GM12878 (cell line): ENCODE results near the gene TAOK2. TPM values are rescaled to one million over a fixed set of nuclear protein-coding genes. Genes with fewer than 3 reads are reported as not detected.

Source experiments
- ATAC-seq: fragments of 200-7000 bp; cut with Tn5 transposase; 3 replicates; pipeline ENCODE4 v1.9.1; 2020; ENCODE audit warnings: mild to moderate bottlenecking, moderate library complexity
- BruUV-seq: library from RNA; stranded (reverse); fragments of 400-500 nt; replicated peaks from 2 replicates; lab custom pipeline; 2021; lab: Mats Ljungman, UMichigan
- CTCF ChIA-PET: fragments of 300-600 bp; sonication (Branson Sonifier 250); formaldehyde crosslinking; extraction: SDS; loops from one replicate; lab custom pipeline; 2021; ENCODE audit warnings: inconsistent platforms; lab: Yijun Ruan, JAX
- POLR2A ChIA-PET: fragments of 350-600 bp; formaldehyde crosslinking; extraction: SDS; loops from one replicate; lab custom pipeline; 2021; ENCODE audit warnings: inconsistent platforms; lab: Charles Lee
- RAD21 ChIA-PET: fragments of 300-600 bp; sonication (Branson Sonifier 250); formaldehyde crosslinking; loops from one replicate; lab custom pipeline; 2023; ENCODE audit warnings: antibody characterized with exemption; ENCODE audit not compliant: unreplicated experiment; lab: Charles Lee
- SMC1A ChIA-PET: fragments of 300-600 bp; sonication (Branson Sonifier 250); formaldehyde crosslinking; loops from one replicate; lab custom pipeline; 2023; ENCODE audit not compliant: unreplicated experiment, uncharacterized antibody; lab: Charles Lee
- DNase-seq: peaks from one replicate; pipeline ENCODE4 v3.0.0-alpha.2; 2011; ENCODE audit warnings: low read depth, low spot score
- FAIRE-seq: peaks from 3 replicates; lab custom pipeline; 2011; peaks lifted over from hg19 to GRCh38; lab: Jason Lieb, UNC
- H2AFZ ChIP-seq: 2 replicates; pipeline ENCODE4 v1.6.0; 2011; ENCODE audit warnings: low read depth, low read length, control low read depth; ENCODE audit not compliant: control insufficient read depth
- H3K27ac ChIP-seq: 2 replicates; pipeline ENCODE4 v1.5.1; 2011; ENCODE audit warnings: control low read depth; ENCODE audit not compliant: control insufficient read depth, insufficient read depth
- H3K27me3 ChIP-seq, 2 experiments: replicated peaks in 1 of 2; 2 replicates each; pipeline versions ENCODE4 v1.6.0 to v1.6.1; 2011; ENCODE audit warnings: low read length in 1 of 2; ENCODE audit not compliant: control insufficient read depth in 2 of 2, insufficient read depth in 2 of 2
- H3K36me3 ChIP-seq, 2 experiments: 2 replicates each; pipeline ENCODE4 v1.5.1; 2011; ENCODE audit warnings: low read length in 1 of 2; ENCODE audit not compliant: control insufficient read depth in 2 of 2, insufficient read depth in 2 of 2
- H3K4me1 ChIP-seq: 2 replicates; pipeline ENCODE4 v1.6.1; 2011; ENCODE audit warnings: mild to moderate bottlenecking, low read length, moderate library complexity, mixed read lengths; ENCODE audit not compliant: control insufficient read depth, insufficient read depth
- H3K4me2 ChIP-seq: 2 replicates; pipeline ENCODE4 v1.6.0; 2011; ENCODE audit warnings: control low read depth; ENCODE audit not compliant: control insufficient read depth, insufficient read depth
- H3K4me3 ChIP-seq: fragments of 200-600 bp; sonication (generic); 2 replicates; pipeline ENCODE4 v1.5.1; 2016
- H3K79me2 ChIP-seq: 2 replicates; pipeline ENCODE4 v1.6.0; 2011; ENCODE audit warnings: low read length; ENCODE audit not compliant: control insufficient read depth, insufficient read depth
- H3K9ac ChIP-seq: 2 replicates; pipeline ENCODE4 v1.8.0; 2011; ENCODE audit warnings: low read length, control low read depth, mixed read lengths; ENCODE audit not compliant: control insufficient read depth, insufficient read depth
- H3K9me3 ChIP-seq: replicated peaks from 3 replicates; pipeline ENCODE4 v1.5.1; 2011; ENCODE audit warnings: mild to moderate bottlenecking, low read length; ENCODE audit not compliant: control insufficient read depth, insufficient read depth
- H4K20me1 ChIP-seq: 2 replicates; pipeline ENCODE4 v1.6.0; 2011; ENCODE audit not compliant: control insufficient read depth, insufficient read depth
- ATF3 ChIP-seq: IDR thresholded peaks from 2 replicates; pipeline ENCODE4 v1.6.1; 2011; ENCODE audit warnings: low read depth, mild to moderate bottlenecking, low read length, moderate library complexity, borderline replicate concordance; ENCODE audit errors: extremely low read depth
- NBN ChIP-seq: fragments of 450-650 bp; IDR thresholded peaks from 2 replicates; pipeline ENCODE4 v1.6.1; 2016
- RFX5 ChIP-seq: IDR thresholded peaks from 2 replicates; pipeline ENCODE4 v1.6.1; 2011; ENCODE audit warnings: low read depth, low read length, improper control_type of control experiment
- SPI1 ChIP-seq: IDR thresholded peaks from 2 replicates; pipeline ENCODE4 v1.6.1; 2011; ENCODE audit warnings: low read depth, mild to moderate bottlenecking, low read length, moderate library complexity, borderline replicate concordance; ENCODE audit not compliant: insufficient read depth
- ZSCAN29 ChIP-seq: fragments of 450-650 bp; IDR thresholded peaks from 2 replicates; pipeline ENCODE4 v1.6.1; 2017; ENCODE audit warnings: mild to moderate bottlenecking, moderate library complexity
- WGBS: methylation state at CpG from one replicate; pipeline ENCODE4 v1.1.6; 2016; ENCODE audit warnings: low lambda C conversion rate; ENCODE audit not compliant: insufficient replicate concordance, insufficient coverage; ENCODE audit errors: missing lambda C conversion rate; 5-methylcytosine and 5-hydroxymethylcytosine counted together
- in situ Hi-C: fragments of 300-500 bp; cut with MboI; formaldehyde crosslinking; loops from 9 replicates; pipeline ENCODE4 v1.14.3; 2018; ENCODE audit warnings: mixed read lengths
- intact Hi-C: fragments of 100-400 bp; cut with micrococcal nuclease; formaldehyde crosslinking; loops from one replicate; pipeline ENCODE4 v1.14.2; 2022; ENCODE audit not compliant: unreplicated experiment
- polyA plus RNA-seq, 11 experiments: library from polyadenylated mRNA; depleted of rRNA in 4 of 11; unstranded in 6 of 11; stranded (reverse) in 5 of 11; fragments of >200 nt; fragmentation: Nextera tagmentation in 4 of 11; fragmentation: Illumina TruSeq in 1 of 11; extraction: Ambion mirVana in 4 of 11; extraction: Trizol in 1 of 11; gene quantifications; 1 replicate in 1 of 11; 2 replicates in 10 of 11; pipeline versions ENCODE4 v1.2.1 to v1.2.3, GENCODE V29; 2011 to 2016; ENCODE audit warnings: inconsistent platforms in 2 of 11, missing spikeins in 2 of 11, low read depth in 1 of 11
- total RNA-seq, 4 experiments: library from RNA; depleted of rRNA in 3 of 4; stranded (reverse); fragments of >200 nt in 3 of 4; fragmentation: Illumina TruSeq in 1 of 4; extraction: Trizol in 1 of 4; gene quantifications; 2 replicates each; pipeline versions ENCODE4 v1.2.1 to v1.2.3, GENCODE V29; 2013 to 2021
- TF ChIP-seq, protein P1 (sequence below): fragments of 450-650 bp; IDR thresholded peaks from 2 replicates; pipeline ENCODE4 v1.6.1; 2017; ENCODE audit warnings: antibody characterized with exemption, mild to moderate bottlenecking, moderate library complexity

The TAOK2 gene
- total and polyA plus RNA-seq, 10 of the 15 experiments (the other 5 are each of a cell fraction or from before 2014, with no cell fraction given), result 0.14 to 40.2 (median 11.6) TPM

GRCh38 chr16:29963021-29963743 lies 10.5 kb upstream of the TAOK2 start (continued):
- TF ChIP-seq, protein P1, sequence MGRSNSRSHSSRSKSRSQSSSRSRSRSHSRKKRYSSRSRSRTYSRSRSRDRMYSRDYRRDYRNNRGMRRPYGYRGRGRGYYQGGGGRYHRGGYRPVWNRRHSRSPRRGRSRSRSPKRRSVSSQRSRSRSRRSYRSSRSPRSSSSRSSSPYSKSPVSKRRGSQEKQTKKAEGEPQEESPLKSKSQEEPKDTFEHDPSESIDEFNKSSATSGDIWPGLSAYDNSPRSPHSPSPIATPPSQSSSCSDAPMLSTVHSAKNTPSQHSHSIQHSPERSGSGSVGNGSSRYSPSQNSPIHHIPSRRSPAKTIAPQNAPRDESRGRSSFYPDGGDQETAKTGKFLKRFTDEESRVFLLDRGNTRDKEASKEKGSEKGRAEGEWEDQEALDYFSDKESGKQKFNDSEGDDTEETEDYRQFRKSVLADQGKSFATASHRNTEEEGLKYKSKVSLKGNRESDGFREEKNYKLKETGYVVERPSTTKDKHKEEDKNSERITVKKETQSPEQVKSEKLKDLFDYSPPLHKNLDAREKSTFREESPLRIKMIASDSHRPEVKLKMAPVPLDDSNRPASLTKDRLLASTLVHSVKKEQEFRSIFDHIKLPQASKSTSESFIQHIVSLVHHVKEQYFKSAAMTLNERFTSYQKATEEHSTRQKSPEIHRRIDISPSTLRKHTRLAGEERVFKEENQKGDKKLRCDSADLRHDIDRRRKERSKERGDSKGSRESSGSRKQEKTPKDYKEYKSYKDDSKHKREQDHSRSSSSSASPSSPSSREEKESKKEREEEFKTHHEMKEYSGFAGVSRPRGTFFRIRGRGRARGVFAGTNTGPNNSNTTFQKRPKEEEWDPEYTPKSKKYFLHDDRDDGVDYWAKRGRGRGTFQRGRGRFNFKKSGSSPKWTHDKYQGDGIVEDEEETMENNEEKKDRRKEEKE, result no peak
- TF ChIP-seq NBN (no peak), SPI1 (no peak)

- H4K20me1 ChIP-seq, result no peaks in the 10 kb centered on the region
- no peaks in the 10 kb centered on the region; the same call in 2 of the 3 replicates for H3K9me3 ChIP-seq
- RAD21 ChIA-PET, result no interaction called here
- no peaks in the 10 kb centered on the region for H3K4me1 ChIP-seq
- BruUV-seq, result no TSS peak
- no peaks in the 10 kb centered on the region; a peak in 2 of 4 replicates for H3K36me3 ChIP-seq
- H2AFZ ChIP-seq, result no peak overlapping the region
- SMC1A ChIA-PET, result no interaction called here
- ATAC-seq, result no peak
- H3K4me2 ChIP-seq, result no peak overlapping the region
- TF ChIP-seq ZSCAN29 (no peak), RFX5 (no peak), ATF3 (no peak)
- in situ Hi-C loops, result no loop called here
- POLR2A ChIA-PET, result no interaction called here
- FAIRE-seq, result no peak
- H3K79me2 ChIP-seq, result no peaks in the 10 kb centered on the region
- H3K27ac ChIP-seq, result no peak overlapping the region
- intact Hi-C loops, result no loop called here
- DNase-seq, result no peak
- H3K9ac ChIP-seq, result no peak overlapping the region
- H3K27me3 ChIP-seq, result no peaks in the 10 kb centered on the region
- CTCF ChIA-PET, result no interaction called here
- 100% methylated on average over 4 of the region's 4 CpGs for WGBS
- H3K4me3 ChIP-seq, result no peak overlapping the region
Observed at GRCh38 chr16:29968205-29968604, 5.5 kb upstream of the TAOK2 start.
